HG03108 (cell line): ENCODE results near the gene UVRAG.
"Not testable (repeated sequence)": the region's sequence is repeated elsewhere in the genome, so short reads cannot be mapped to it uniquely, and the experiment has no call there.

ENCODE experiments used
- ATAC-seq: cut with Tn5 transposase; IDR thresholded peaks from one replicate; pipeline ENCODE4 v1.9.1; 2021; ENCODE audit warnings: moderate library complexity; ENCODE audit not compliant: unreplicated experiment

The UVRAG gene

GRCh38 chr11:75836417-75836816 lies 21.4 kb downstream of the UVRAG start:
- ATAC-seq, result no peak

- no peak for ATAC-seq
Measured at GRCh38 chr11:75839851-75840250, 24.8 kb downstream of the UVRAG start.

GRCh38 chr11:75840522-75840921 lies 25.5 kb downstream of the UVRAG start:
- ATAC-seq, result no peak

GRCh38 chr11:75841739-75842138 lies 26.7 kb downstream of the UVRAG start:
- no peak for ATAC-seq

GRCh38 chr11:75845324-75845723 lies 30.3 kb downstream of the UVRAG start:
- ATAC-seq, result no peak

GRCh38 chr11:75849894-75850293 lies 34.9 kb downstream of the UVRAG start:
- ATAC-seq, result no peak

GRCh38 chr11:75850787-75851186 lies 35.8 kb downstream of the UVRAG start:
- no peak for ATAC-seq

GRCh38 chr11:75851203-75851602 lies 36.2 kb downstream of the UVRAG start:
- no peak for ATAC-seq

- no peak for ATAC-seq
Measured at GRCh38 chr11:75852406-75853017, 37.5 kb downstream of the UVRAG start.

- ATAC-seq, result not testable (repeated sequence)
Measured at GRCh38 chr11:75853563-75853962, 38.6 kb downstream of the UVRAG start.

- ATAC-seq, result no peak
Measured at GRCh38 chr11:75853971-75854370, 39.0 kb downstream of the UVRAG start.

- ATAC-seq, result no peak
Measured at GRCh38 chr11:75855206-75855605, 40.2 kb downstream of the UVRAG start.

GRCh38 chr11:75856912-75857311 lies 41.9 kb downstream of the UVRAG start:
- no peak for ATAC-seq

- no peak for ATAC-seq
Measured at GRCh38 chr11:75858042-75858441, 43.0 kb downstream of the UVRAG start.

- no peak for ATAC-seq
Measured at GRCh38 chr11:75858613-75859012, 43.6 kb downstream of the UVRAG start.

- ATAC-seq, result no peak
Measured at GRCh38 chr11:75859614-75860013, 44.6 kb downstream of the UVRAG start.

- ATAC-seq, result no peak
Measured at GRCh38 chr11:75862437-75862836, 47.4 kb downstream of the UVRAG start.

GRCh38 chr11:75867778-75868374 lies 52.9 kb downstream of the UVRAG start:
- ATAC-seq, result no peak

GRCh38 chr11:75868990-75869389 lies 54.0 kb downstream of the UVRAG start:
- no peak for ATAC-seq

GRCh38 chr11:75869661-75870455 lies 54.8 kb downstream of the UVRAG start:
- no peak for ATAC-seq

GRCh38 chr11:75872887-75873416 lies 57.9 kb downstream of the UVRAG start:
- ATAC-seq, result no peak
